NB4 (cell line): ENCODE data around the gene MYO1F.

Source experiments
- CTCF ChIP-seq: IDR thresholded peaks from one replicate; pipeline ENCODE4 v1.5.1; 2012; ENCODE audit warnings: low read depth, low read length
- MAX ChIP-seq: IDR thresholded peaks from 2 replicates; pipeline ENCODE4 v1.6.1; 2011; ENCODE audit warnings: low read depth, low read length
- POLR2A ChIP-seq: IDR thresholded peaks from 2 replicates; pipeline ENCODE4 v1.6.1; 2011; ENCODE audit warnings: mild to moderate bottlenecking; ENCODE audit not compliant: insufficient read length; ENCODE audit errors: extremely low read depth

- TF ChIP-seq CTCF (no peak), POLR2A (no peak), MAX (no peak)
Measured at GRCh38 chr19:8614455-8614854, 37.2 kb upstream of the MYO1F start.
